Rectal smooth muscle tissue (tissue), 1 donor: Measurements from ENCODE around the gene JCHAIN.
"Not testable (repeated sequence)": the region's sequence is repeated elsewhere in the genome, so short reads cannot be mapped to it uniquely, and the experiment has no call there.

Experiments used
- H3K27ac ChIP-seq: one replicate; pipeline ENCODE4 v1.7.0; 2013; ENCODE audit warnings: low read depth, low read length, inconsistent platforms
- H3K27me3 ChIP-seq: one replicate; pipeline ENCODE4 v1.7.0; 2013; ENCODE audit warnings: low read length; ENCODE audit not compliant: control insufficient read depth, insufficient read depth
- H3K36me3 ChIP-seq: one replicate; pipeline ENCODE4 v1.7.0; 2013; ENCODE audit warnings: low read length; ENCODE audit not compliant: control insufficient read depth, insufficient read depth
- H3K4me1 ChIP-seq: one replicate; pipeline ENCODE4 v1.7.0; 2013; ENCODE audit warnings: low read length; ENCODE audit not compliant: control insufficient read depth, insufficient read depth
- H3K4me3 ChIP-seq: one replicate; pipeline ENCODE4 v1.7.0; 2013; ENCODE audit warnings: low read length
- H3K9ac ChIP-seq: one replicate; pipeline ENCODE4 v1.7.0; 2013; ENCODE audit warnings: low read length

Gene JCHAIN

GRCh38 chr4:70658418-70658817 is 7.9 kb downstream of the JCHAIN start:
- no peak overlapping the region for H3K4me3 ChIP-seq
- H3K9ac ChIP-seq, result no peak overlapping the region
- H3K27ac ChIP-seq, result no peak overlapping the region
- H3K27me3 ChIP-seq, result peaks cover 2% of the 10 kb centered on the region
- no peaks in the 10 kb centered on the region for H3K4me1 ChIP-seq
- H3K36me3 ChIP-seq, result no peaks in the 10 kb centered on the region

DNA sequence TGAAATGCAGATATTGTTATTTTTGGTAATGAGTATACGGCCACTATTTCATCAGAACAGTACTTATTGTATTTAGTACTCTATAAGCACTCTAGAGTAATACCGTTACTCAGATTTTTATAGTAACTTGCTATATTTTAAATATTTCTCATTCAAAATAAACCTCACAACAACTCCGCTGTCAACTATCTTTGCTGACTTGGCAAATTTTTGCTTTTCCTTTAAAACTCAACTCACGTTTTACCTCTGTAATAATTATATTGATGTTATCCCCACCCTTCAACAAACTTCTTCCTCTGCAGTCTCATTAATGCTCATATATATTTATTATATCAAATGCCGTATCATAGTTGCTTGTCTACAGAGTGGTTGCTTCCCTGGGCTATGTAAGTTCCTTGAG is 9.0 kb downstream of the JCHAIN start:
- Histone ChIP-seq H3K9ac (no peak overlapping the region), H3K4me3 (no peak overlapping the region), H3K27me3 (peaks cover 2% of the 10 kb centered on the region), H3K36me3 (no peaks in the 10 kb centered on the region), H3K27ac (no peak overlapping the region), H3K4me1 (no peaks in the 10 kb centered on the region)

GRCh38 chr4:70654605-70655011 is 11.7 kb downstream of the JCHAIN start:
- H3K4me1 ChIP-seq, result no peaks in the 10 kb centered on the region
- peaks cover 2% of the 10 kb centered on the region for H3K27me3 ChIP-seq
- no peak overlapping the region for H3K4me3 ChIP-seq
- H3K9ac ChIP-seq, result no peak overlapping the region
- no peak overlapping the region for H3K27ac ChIP-seq
- no peaks in the 10 kb centered on the region for H3K36me3 ChIP-seq

- Histone ChIP-seq H3K9ac (peak overlapping the region; percentile 27), H3K27me3 (no peaks in the 10 kb centered on the region), H3K27ac (no peak overlapping the region), H3K4me1 (no peaks in the 10 kb centered on the region), H3K4me3 (no peak overlapping the region), H3K36me3 (no peaks in the 10 kb centered on the region)
These were observed 14.3 kb downstream of the JCHAIN start for GRCh38 chr4:70651864-70652506.

- H3K4me3 ChIP-seq, H3K27me3 ChIP-seq, H3K27ac ChIP-seq, H3K4me1 ChIP-seq, H3K9ac ChIP-seq, H3K36me3 ChIP-seq: not testable (repeated sequence)
These were observed 15.6 kb downstream of the JCHAIN start for GRCh38 chr4:70650741-70651140.

DNA sequence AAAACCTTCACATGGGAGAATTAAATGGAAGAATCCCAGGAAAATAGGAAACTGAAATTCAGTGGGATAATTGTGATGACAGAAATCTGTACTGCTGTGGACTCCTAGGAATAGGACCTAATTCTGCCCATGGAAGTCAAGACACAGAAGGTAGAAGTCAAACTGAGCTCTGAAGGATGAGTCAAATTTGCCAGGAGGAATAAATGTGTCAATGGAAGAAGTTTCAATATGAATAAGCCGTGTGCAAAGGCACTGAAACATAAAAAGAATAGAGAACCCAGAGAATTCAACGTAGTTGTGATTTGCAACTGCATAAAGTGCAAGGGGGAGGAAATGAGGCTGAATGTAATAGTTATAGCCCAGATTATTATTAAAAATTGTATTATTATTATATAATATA is 26.1 kb downstream of the JCHAIN start:
- H3K27me3 ChIP-seq, result no peaks in the 10 kb centered on the region
- no peaks in the 10 kb centered on the region for H3K36me3 ChIP-seq
- H3K27ac ChIP-seq, result no peak overlapping the region
- no peak overlapping the region for H3K4me3 ChIP-seq
- H3K4me1 ChIP-seq, result peaks cover 3% of the 10 kb centered on the region
- no peak overlapping the region for H3K9ac ChIP-seq

- H3K27ac ChIP-seq, result peak overlapping the region; percentile 10
- no peaks in the 10 kb centered on the region for H3K27me3 ChIP-seq
- H3K9ac ChIP-seq, result no peak overlapping the region
- H3K4me1 ChIP-seq, result peaks cover 3% of the 10 kb centered on the region
- no peak overlapping the region for H3K4me3 ChIP-seq
- H3K36me3 ChIP-seq, result no peaks in the 10 kb centered on the region
These were observed 28.9 kb downstream of the JCHAIN start for GRCh38 chr4:70637239-70637913.

DNA sequence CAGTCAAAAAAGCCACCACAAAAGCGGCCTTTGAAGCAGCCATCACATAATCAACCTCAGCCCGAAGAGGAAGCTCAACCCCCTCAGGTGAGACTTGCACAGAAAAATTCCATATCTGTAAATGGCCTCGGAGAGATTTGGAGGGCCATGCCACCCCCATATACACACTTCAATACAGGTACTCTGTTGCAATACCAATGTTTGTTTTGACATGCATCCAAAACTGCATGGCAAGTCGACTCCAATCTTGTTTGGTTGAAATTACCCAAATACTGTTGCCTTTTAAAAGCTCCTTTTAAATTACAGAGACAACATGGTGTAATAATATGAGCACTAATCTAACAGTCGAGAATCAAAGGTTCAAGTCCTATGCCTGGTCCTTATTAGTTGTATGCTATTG is 31.8 kb downstream of the JCHAIN start:
- Histone ChIP-seq H3K27me3 (no peaks in the 10 kb centered on the region), H3K27ac (no peak overlapping the region), H3K4me3 (no peak overlapping the region), H3K9ac (no peak overlapping the region), H3K4me1 (peaks cover 3% of the 10 kb centered on the region), H3K36me3 (no peaks in the 10 kb centered on the region)

- no peak overlapping the region for H3K4me3 ChIP-seq
- no peak overlapping the region for H3K27ac ChIP-seq
- no peaks in the 10 kb centered on the region for H3K27me3 ChIP-seq
- H3K36me3 ChIP-seq, result no peaks in the 10 kb centered on the region
- no peaks in the 10 kb centered on the region for H3K4me1 ChIP-seq
- H3K9ac ChIP-seq, result no peak overlapping the region
These were observed 34.3 kb downstream of the JCHAIN start for GRCh38 chr4:70632028-70632427.

GRCh38 chr4:70630162-70630561 is 36.1 kb downstream of the JCHAIN start:
- no peaks in the 10 kb centered on the region for H3K4me1 ChIP-seq
- no peak overlapping the region for H3K9ac ChIP-seq
- H3K4me3 ChIP-seq, result no peak overlapping the region
- H3K27me3 ChIP-seq, result no peaks in the 10 kb centered on the region
- H3K36me3 ChIP-seq, result no peaks in the 10 kb centered on the region
- H3K27ac ChIP-seq, result no peak overlapping the region

DNA sequence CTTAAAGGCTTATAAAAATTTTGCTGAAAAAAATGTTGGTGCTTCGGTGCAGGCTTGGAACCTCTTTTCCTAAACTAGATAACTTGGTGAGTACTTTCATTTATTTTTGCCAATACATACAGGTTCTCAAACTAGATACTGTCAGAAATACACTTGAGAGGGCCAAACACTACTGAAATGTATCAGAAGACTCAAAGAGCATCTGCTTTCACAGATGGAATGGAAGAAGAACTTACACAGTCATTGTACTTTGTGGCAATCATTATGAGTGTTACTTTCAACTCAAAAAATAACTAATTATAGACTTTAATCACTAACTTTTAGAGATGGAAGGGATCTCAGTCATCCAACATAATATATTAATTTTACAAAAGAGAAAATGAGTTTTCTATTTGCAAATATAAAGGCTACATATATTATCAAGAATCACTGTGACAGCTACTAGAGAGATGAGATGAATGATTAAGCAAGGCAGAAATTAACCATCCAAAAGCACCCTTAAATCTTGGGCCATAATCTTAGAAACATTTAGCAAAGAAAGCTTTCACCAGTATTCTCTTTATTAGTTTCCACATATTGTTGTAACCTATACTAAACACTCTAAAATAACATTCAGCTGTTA is 36.7 kb downstream of the JCHAIN start:
- no peak overlapping the region for H3K9ac ChIP-seq
- no peak overlapping the region for H3K27ac ChIP-seq
- H3K27me3 ChIP-seq, result no peaks in the 10 kb centered on the region
- no peak overlapping the region for H3K4me3 ChIP-seq
- H3K4me1 ChIP-seq, result no peaks in the 10 kb centered on the region
- H3K36me3 ChIP-seq, result no peaks in the 10 kb centered on the region

DNA sequence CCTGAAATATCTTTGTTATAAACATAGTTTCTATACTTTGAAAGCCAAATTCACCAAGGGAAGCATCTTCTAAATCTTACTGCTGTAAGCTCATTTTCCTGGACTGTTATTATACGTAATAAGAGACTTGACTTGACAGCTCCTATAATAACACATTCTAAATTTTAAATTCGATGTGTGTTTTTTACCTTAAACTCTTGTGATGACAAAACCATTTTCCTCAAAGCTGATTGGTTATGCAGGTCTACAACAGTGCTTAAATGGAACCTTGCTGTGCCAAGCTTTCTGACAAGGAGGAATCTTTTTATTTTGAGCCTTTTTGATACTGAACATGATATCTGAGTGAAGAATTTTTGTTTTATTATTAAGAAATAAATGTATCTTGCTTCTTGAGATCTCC is 37.9 kb downstream of the JCHAIN start, which contains the start of gene ENAM:
TSS of gene ENAM (plus strand) at position 301 of the 400 bp plus-strand sequence. CDS start 757 bp downstream, outside the sequence.
- Histone ChIP-seq H3K27ac (no peak within 1 kb of the TSS), H3K36me3 (no peaks in the 10 kb centered on the region), H3K27me3 (no peaks in the 10 kb centered on the region), H3K4me1 (no peaks in the 10 kb centered on the region), H3K4me3 (no peak within 1 kb of the TSS), H3K9ac (no peak within 1 kb of the TSS)
